ENCODE data around the gene LDAH.

Gene LDAH

GRCh38 chr2:20635675-20636584 lies 187.0 kb downstream of the LDAH start:
- peak; percentile 90 for TF ChIP-seq CTCF (IDR thresholded peaks at IDR 0.05)
- no peak for TF ChIP-seq ZFX (IDR thresholded peaks at IDR 0.05; ENCODE audit: borderline replicate concordance)
- no peak overlapping the region for H3K27ac ChIP-seq

GRCh38 chr2:20635113-20635510 lies 187.8 kb downstream of the LDAH start:
- TF ChIP-seq CTCF (IDR thresholded peaks at IDR 0.05): no peak
- TF ChIP-seq ZFX (IDR thresholded peaks at IDR 0.05; ENCODE audit: borderline replicate concordance): no peak
- no peak overlapping the region for H3K27ac ChIP-seq

GRCh38 chr2:20634507-20635112 lies 188.3 kb downstream of the LDAH start:
- H3K27ac ChIP-seq: no peak overlapping the region

More at GRCh38 chr2:20634507-20635112, 188.3 kb downstream of the LDAH start:
- TF ChIP-seq ZFX (IDR thresholded peaks at IDR 0.05; ENCODE audit: borderline replicate concordance) (no peak), CTCF (IDR thresholded peaks at IDR 0.05) (no peak)
